ENCODE data around the gene ERI2.

ERI2 gene, protein sequence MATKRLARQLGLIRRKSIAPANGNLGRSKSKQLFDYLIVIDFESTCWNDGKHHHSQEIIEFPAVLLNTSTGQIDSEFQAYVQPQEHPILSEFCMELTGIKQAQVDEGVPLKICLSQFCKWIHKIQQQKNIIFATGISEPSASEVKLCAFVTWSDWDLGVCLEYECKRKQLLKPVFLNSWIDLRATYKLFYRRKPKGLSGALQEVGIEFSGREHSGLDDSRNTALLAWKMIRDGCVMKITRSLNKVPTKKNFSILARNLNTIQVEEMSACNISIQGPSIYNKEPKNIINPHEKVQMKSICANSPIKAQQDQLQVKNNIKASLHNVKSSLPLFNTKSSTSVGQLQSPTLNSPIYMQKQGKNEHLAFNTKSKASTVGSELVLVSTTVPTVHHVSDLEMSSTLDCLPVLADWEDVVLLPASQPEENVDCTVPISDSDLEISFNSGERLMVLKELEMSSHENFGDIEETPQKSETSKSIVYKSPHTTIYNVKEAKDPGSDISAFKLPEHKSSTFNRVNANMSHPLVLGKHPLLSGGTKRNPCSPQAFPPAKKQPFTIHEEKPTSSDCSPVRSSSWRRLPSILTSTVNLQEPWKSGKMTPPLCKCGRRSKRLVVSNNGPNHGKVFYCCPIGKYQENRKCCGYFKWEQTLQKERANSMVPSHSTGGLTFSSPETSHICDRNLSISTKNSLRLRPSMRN

GRCh38 chr16:20806168-20807050 lies at the start of gene ERI2, which contains the start of gene REXO5:
Gene ERI2 (minus strand): TSS chr16:20806472. CDS start chr16:20806430, 42 bp downstream.
Gene REXO5 (plus strand): TSS chr16:20806527. CDS start chr16:20806954, 427 bp downstream.
- DNase-seq, result peak; percentile 76

GRCh38 chr16:20854963-20855362 lies 48.7 kb upstream of the ERI2 start:
- no peak for DNase-seq

GRCh38 chr16:20853981-20854620 lies 47.8 kb upstream of the ERI2 start:
- no peak for DNase-seq

DNA sequence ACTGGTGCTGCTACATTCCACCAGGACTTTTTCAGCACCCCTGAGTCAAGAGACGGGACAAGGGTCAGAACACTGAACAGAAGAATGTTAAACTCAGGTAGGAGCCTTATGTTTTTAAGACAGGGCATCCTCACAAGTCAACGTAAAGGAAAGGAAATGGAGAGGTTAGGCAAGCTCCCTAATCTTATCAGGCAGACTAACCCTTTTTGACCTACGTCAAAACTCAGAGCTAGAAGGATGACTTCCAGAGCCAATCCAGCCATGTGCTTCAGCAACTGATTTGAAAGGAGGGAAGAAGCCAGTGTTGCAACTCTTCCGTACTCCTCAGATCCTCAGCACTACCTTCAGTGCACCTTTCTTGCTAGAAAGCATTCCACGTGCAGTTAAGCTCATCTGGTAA lies 46.9 kb upstream of the ERI2 start:
- no peak for DNase-seq

- DNase-seq, result no peak
These were observed 45.3 kb upstream of the ERI2 start for GRCh38 chr16:20851601-20852000.

- no peak for DNase-seq
These were observed 44.7 kb upstream of the ERI2 start for GRCh38 chr16:20850981-20851380.

- DNase-seq, result peak; percentile 40
These were observed 43.5 kb upstream of the ERI2 start for GRCh38 chr16:20849589-20850390.

DNA sequence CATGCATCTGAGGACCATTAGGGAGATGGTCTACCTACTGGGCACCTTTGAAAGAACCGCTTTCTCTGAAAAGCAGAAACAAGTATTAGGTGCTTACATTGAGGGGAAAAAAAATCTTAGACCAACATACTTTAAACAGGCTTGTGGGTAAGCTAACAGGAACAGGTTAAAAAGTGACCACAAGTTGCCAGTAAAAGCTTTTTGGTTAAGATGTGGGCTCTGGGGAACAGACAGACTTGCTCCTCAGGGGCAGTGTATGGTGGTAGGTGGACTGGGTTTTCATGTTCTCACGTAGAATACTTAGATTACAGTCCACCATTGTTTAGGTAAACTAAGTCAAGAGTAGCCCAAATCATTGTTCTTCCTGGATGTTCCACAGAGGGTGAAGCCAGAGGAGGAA lies 41.3 kb upstream of the ERI2 start:
- DNase-seq, result no peak

GRCh38 chr16:20846551-20846950 lies 40.3 kb upstream of the ERI2 start:
- DNase-seq, result no peak

- DNase-seq, result no peak
These were observed 39.8 kb upstream of the ERI2 start for GRCh38 chr16:20846030-20846429.

DNA sequence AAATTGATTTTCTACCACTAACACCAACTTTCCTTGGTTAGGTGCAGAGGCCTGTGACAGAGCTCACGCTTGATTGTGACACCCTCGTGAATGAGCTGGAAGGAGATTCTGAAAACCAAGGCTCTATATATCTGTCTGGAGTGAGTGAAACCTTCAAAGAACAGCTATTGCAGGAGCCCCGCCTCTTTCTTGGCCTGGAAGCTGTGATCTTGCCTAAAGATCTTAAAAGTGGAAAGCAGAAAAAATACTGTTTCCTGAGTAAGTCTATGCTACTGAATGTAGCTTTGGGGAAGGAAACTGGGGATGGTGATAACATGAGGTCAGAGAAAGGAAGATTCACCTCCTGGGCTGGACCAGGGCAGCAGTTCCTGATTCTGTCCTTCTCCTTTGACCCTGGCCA lies 38.3 kb upstream of the ERI2 start:
- no peak for DNase-seq

GRCh38 chr16:20844054-20844453 lies 37.8 kb upstream of the ERI2 start:
- DNase-seq, result no peak

DNA sequence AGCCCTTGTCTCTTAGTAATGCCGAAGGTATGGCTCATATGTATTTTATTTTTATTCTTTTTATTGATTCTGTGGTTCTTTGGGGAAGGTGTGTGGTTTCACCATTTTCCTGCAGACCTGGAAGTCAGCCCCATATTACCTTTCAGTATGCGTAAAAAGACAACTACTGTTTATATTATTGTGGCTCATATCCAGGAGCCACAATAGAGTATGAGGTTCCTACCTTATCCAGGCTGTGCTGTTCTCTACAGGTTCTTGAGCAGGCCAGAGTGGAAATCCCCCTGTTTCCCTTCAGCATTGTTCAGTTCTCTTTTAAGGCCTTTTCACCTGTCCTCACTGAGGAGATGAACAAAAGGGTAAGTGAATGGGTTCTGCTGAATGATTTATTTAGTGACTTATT lies 33.2 kb upstream of the ERI2 start:
- DNase-seq, result no peak

DNA sequence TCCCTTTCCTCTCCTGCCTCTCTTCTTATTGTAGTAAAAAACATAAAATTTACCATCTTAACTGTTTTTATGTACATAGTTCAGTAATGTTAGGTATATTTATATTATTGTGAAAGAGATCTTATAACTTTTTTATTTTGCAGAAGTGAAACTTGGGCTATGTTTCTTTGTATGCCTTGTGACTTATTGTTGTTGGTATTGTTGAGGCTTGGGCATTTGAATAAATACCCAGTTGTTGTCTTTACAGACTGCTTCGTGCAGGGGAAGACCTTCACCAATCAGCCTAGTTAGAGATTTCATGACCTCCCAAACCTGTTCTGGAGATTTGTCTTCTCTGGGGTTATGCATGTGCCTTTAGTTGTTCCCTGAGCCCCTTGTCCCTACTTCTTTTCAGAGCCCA lies 32.0 kb upstream of the ERI2 start:
- no peak for DNase-seq

- no peak for DNase-seq
These were observed 26.8 kb upstream of the ERI2 start for GRCh38 chr16:20833086-20833485.

GRCh38 chr16:20830372-20830771 lies 24.1 kb upstream of the ERI2 start:
- no peak for DNase-seq

- DNase-seq, result no peak
These were observed 23.3 kb upstream of the ERI2 start for GRCh38 chr16:20829536-20829935.

DNA sequence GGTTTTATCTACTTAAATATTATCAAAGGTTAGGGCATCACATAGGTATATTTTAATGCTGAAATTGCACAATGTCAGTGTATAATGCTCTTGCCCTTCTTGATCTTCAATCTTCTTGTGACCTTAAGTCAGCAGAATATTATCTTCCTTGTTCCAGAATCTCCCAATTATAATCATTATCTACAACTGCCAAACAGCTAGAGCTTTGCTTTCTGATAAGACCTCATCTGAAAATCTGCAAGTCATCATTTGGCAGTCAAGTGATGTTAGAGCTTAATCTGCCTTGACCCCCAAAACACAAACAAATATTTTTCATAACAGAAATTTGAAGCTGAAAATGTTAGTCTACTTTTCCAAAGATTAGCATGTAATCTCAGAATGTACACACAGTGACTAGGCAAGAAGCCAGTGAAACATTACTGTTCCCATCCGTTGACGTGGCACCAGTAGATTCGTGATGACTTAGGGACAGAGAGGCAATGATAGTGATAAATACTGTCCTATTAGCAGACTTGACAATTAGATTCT lies 19.8 kb upstream of the ERI2 start:
- DNase-seq, result no peak

DNA sequence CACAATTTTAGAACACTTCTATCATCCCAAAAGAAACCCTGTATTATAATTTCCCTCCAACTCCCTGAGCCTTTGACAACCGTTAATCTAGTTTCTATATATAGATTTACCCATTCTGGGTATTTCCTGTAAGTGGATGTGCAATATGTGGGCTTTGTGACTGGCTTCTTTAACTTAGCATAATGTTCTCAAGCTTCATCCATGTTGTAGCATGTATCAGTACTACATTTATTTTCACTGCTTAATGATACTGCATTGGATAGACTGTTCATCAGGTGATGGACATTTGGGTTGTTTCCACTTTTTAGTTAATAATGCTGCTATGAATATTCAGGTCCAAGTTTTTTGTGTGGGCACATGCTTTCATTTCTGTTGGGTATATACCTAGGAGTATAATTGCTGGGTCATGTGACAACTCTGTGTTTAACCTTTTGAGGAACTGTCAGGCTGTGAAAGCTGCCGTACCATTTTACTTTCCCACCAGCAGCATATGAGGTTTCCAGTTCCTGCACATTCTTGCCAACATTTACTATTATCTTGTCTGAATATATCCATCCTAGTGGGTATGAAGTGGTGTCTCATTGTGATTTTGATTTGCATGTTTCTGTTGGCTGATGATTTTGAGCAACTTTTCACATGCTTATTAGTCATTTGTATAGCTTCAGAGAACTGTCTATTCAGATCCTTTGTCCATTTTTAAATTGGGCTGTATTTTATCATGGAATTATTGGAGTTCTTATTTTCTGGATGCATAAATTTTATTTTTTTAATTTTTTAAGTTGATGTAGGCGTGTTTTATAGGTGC lies 16.5 kb upstream of the ERI2 start:
- no peak for DNase-seq

DNA sequence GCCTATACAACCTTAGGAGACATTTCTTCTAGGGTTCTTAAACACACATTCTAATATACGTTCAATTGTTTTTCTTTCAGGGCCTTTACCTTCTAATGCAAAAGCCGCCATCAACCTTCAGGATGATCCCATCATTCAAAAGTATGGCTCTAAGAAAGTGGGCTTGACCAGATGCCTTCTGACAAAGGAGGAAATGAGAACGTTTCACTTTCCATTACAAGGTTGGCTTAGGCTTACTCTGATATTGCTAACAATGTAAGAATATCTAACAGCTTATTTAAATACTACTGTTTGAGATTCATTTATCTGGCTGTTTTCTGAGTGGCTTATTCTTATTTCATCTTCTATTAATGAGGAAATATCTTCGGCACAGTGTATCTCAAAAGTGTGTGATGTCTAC lies 15.4 kb upstream of the ERI2 start:
- DNase-seq, result no peak
